ENCODE results near the gene MXD3.

MXD3 gene

DNA sequence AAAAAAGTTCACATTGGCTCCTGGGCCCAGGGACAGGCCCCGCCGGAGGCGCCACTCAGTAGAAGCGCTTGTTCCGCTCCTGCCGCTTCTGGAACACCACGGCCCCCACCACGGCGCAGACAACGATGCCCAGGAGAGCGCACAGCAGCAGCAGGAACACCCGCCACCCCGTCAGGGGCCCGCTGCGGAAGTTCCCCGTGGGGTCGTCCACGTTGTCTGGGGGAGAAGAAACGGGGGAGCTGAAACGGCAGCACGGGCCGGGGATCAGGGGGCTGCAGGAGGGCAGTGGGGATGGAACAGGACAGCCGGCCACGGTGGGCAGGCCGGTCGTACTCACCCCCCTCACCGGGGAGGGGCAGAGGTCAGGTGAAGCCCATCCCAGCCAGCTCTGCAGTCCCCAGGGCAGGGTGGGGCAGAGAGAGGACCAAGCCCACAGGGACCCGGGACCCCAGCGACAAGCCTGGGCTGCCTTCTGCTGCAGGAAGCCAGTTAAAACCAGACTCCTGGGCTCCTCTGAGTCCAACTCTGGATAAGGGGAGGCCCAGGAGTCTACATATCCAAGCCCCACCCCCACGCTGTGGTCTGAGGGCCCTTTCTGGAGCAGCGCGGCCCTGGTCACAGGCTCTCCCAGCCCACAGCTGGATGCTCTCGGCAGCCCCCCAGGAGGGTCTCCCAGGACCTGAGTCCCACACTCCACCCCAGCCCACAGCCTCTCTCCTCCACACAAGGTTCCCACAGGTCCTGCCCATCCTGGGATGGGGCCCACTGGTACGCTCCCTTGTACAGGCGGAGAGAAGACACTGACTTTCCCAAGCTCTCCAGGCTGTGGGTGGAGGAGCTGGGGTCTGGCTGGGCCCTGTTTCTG is 20.6 kb upstream of the MXD3 start:
- Histone ChIP-seq H3K4me1 (ENCODE audit: low read length) (no peaks in the 10 kb centered on the region), H3K9ac (ENCODE audit: low read length) (no peak overlapping the region), H3F3A (ENCODE audit: insufficient read depth, low read length) (no peaks in the 10 kb centered on the region), H3K9me2 (replicated peaks; ENCODE audit: insufficient read depth, low read length) (no peaks in the 10 kb centered on the region), H3K9me3 (replicated peaks; ENCODE audit: insufficient read depth, low read length) (no peaks in the 10 kb centered on the region), H3K79me2 (ENCODE audit: low read length) (peaks cover 5% of the 10 kb centered on the region; the same call in 1 of the 2 replicates), H3K27me3 (replicated peaks; ENCODE audit: insufficient read depth, low read length) (no peaks in the 10 kb centered on the region), H3K4me2 (ENCODE audit: low read depth, low read length) (no peak overlapping the region), H3K4me3 (ENCODE audit: low read length) (no peak overlapping the region), H3K27ac (ENCODE audit: low read length) (no peak overlapping the region), H2AFZ (ENCODE audit: low read length) (no peak overlapping the region), H4K20me1 (ENCODE audit: insufficient read depth, low read length) (no peaks in the 10 kb centered on the region), H3K36me3 (replicated peaks; ENCODE audit: insufficient read depth, low read length) (0 out of 2 replicates have a peak, but pooled peaks cover 5% of the 10 kb centered on the region)
- no peak for DNase-seq
- TF ChIP-seq EZH2phosphoT487 (IDR thresholded peaks at IDR 0.05; ENCODE audit: low read length) = no peak
- TF ChIP-seq, protein P1, sequence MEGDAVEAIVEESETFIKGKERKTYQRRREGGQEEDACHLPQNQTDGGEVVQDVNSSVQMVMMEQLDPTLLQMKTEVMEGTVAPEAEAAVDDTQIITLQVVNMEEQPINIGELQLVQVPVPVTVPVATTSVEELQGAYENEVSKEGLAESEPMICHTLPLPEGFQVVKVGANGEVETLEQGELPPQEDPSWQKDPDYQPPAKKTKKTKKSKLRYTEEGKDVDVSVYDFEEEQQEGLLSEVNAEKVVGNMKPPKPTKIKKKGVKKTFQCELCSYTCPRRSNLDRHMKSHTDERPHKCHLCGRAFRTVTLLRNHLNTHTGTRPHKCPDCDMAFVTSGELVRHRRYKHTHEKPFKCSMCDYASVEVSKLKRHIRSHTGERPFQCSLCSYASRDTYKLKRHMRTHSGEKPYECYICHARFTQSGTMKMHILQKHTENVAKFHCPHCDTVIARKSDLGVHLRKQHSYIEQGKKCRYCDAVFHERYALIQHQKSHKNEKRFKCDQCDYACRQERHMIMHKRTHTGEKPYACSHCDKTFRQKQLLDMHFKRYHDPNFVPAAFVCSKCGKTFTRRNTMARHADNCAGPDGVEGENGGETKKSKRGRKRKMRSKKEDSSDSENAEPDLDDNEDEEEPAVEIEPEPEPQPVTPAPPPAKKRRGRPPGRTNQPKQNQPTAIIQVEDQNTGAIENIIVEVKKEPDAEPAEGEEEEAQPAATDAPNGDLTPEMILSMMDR (IDR thresholded peaks at IDR 0.05; ENCODE audit: low read length) = no peak
- TF ChIP-seq EZH2 (optimal IDR thresholded peaks at IDR 0.05; ENCODE audit: low read depth, low read length) = no peak

DNA sequence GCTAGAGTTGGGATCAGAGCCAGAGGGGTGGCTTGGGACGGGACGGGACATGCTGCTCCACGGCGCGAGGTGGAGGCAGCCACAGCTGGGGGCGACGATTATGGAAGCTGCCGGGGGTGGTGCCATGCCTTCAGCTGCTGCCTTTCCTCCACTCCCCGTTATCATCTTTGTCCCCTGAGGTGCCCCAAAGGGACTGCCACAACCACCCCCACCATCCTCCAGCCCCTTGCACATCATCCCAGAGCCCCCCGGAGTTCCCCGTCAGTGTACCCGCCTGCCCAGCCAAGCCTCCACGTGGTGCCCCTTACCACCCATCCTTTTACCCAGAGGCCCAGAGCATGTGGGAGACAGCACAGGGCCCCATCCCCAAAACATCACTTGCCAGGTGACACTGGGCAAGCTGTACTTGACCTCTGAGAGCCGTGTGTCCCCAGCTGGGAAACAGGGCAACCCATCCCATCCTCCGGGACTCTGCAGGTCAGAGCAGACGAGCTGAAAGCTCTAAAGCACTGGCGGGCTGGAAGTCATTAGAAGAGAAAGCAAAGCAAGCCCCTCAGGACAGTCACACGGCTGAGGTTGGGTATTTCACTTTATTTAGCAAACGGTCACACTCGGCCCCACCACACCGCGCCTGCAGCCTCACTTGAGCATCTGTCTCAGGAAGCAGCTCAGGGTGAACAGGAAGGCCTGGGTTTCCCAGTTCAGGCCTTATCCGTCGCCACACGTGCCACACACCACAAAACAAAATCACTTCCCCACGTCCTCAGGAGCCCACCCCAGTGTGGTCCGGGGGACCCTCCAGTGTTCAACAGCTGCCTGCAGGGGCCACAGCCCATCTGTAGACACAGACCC is 19.5 kb upstream of the MXD3 start:
- no peaks in the 10 kb centered on the region for H3K27me3 ChIP-seq (replicated peaks; ENCODE audit: insufficient read depth, low read length)
- no peak overlapping the region for H3K9ac ChIP-seq (ENCODE audit: low read length)
- no peaks in the 10 kb centered on the region for H3K9me2 ChIP-seq (replicated peaks; ENCODE audit: insufficient read depth, low read length)
- H4K20me1 ChIP-seq (ENCODE audit: insufficient read depth, low read length) = no peaks in the 10 kb centered on the region
- 0 out of 2 replicates have a peak, but pooled peaks cover 5% of the 10 kb centered on the region for H3K36me3 ChIP-seq (replicated peaks; ENCODE audit: insufficient read depth, low read length)
- no peak overlapping the region for H2AFZ ChIP-seq (ENCODE audit: low read length)
- 0 out of 2 replicates have a peak, but pooled peaks cover 2% of the 10 kb centered on the region for H3K79me2 ChIP-seq (ENCODE audit: low read length)
- TF ChIP-seq EZH2phosphoT487 (IDR thresholded peaks at IDR 0.05; ENCODE audit: low read length) (no peak), EZH2 (optimal IDR thresholded peaks at IDR 0.05; ENCODE audit: low read depth, low read length) (no peak)
- TF ChIP-seq, protein P1 (IDR thresholded peaks at IDR 0.05; ENCODE audit: low read length) = no peak
- no peaks in the 10 kb centered on the region for H3K4me1 ChIP-seq (ENCODE audit: low read length)
- H3K4me2 ChIP-seq (ENCODE audit: low read depth, low read length) = no peak overlapping the region
- no peak overlapping the region for H3K4me3 ChIP-seq (ENCODE audit: low read length)
- DNase-seq = no peak
- no peak overlapping the region for H3K27ac ChIP-seq (ENCODE audit: low read length)
- no peaks in the 10 kb centered on the region for H3K9me3 ChIP-seq (replicated peaks; ENCODE audit: insufficient read depth, low read length)
- no peaks in the 10 kb centered on the region for H3F3A ChIP-seq (ENCODE audit: insufficient read depth, low read length)

DNA sequence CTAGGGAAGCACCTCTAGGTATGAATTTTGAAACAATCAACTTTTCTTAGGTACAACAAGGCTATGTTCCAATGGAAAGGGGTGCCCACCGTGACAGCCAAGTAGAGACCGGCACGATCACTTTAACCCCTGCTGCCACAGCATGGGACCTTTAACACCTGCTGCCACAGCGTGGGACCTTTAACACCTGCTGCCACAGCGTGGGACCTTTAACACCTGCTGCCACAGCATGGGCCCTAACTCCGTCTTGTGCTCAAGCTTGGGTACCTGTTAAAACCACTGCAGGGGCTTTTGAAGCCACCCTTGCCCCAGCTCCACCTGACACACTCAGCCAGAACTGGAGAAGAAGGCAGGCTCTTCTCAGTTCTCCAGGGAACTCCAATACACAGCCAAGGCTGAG is 18.2 kb upstream of the MXD3 start:
- H3K79me2 ChIP-seq (ENCODE audit: low read length) = 0 out of 2 replicates have a peak, but pooled peaks cover 2% of the 10 kb centered on the region
- no peak overlapping the region for H2AFZ ChIP-seq (ENCODE audit: low read length)
- no peak overlapping the region for H3K4me3 ChIP-seq (ENCODE audit: low read length)
- H3K9me2 ChIP-seq (replicated peaks; ENCODE audit: insufficient read depth, low read length) = no peaks in the 10 kb centered on the region
- H3K27ac ChIP-seq (ENCODE audit: low read length) = no peak overlapping the region
- no peaks in the 10 kb centered on the region for H3K4me1 ChIP-seq (ENCODE audit: low read length)
- H3K27me3 ChIP-seq (replicated peaks; ENCODE audit: insufficient read depth, low read length) = no peaks in the 10 kb centered on the region
- H3K4me2 ChIP-seq (ENCODE audit: low read depth, low read length) = no peak overlapping the region
- no peaks in the 10 kb centered on the region for H3K9me3 ChIP-seq (replicated peaks; ENCODE audit: insufficient read depth, low read length)
- no peak for DNase-seq
- H3K36me3 ChIP-seq (replicated peaks; ENCODE audit: insufficient read depth, low read length) = 0 out of 2 replicates have a peak, but pooled peaks cover 5% of the 10 kb centered on the region
- no peaks in the 10 kb centered on the region for H4K20me1 ChIP-seq (ENCODE audit: insufficient read depth, low read length)
- TF ChIP-seq EZH2 (optimal IDR thresholded peaks at IDR 0.05; ENCODE audit: low read depth, low read length) = no peak
- TF ChIP-seq EZH2phosphoT487 (IDR thresholded peaks at IDR 0.05; ENCODE audit: low read length) = no peak
- TF ChIP-seq, protein P1 (IDR thresholded peaks at IDR 0.05; ENCODE audit: low read length) = no peak
- H3F3A ChIP-seq (ENCODE audit: insufficient read depth, low read length) = no peaks in the 10 kb centered on the region
- H3K9ac ChIP-seq (ENCODE audit: low read length) = no peak overlapping the region

All from MM.1S (cell line).